22Rv1 (cell line): ENCODE measurements around the gene MYH9.
A peak's percentile ranks its signal among the peaks of the same experiment; 100 is the strongest.

ENCODE experiments used
- H3K27ac ChIP-seq: fragments of 450-650 bp; 2 replicates; pipeline ENCODE4 v1.5.1; 2017
- ZFX ChIP-seq: fragments of 450-650 bp; IDR thresholded peaks from 2 replicates; pipeline ENCODE4 v1.6.1; 2017; ENCODE audit warnings: antibody characterized with exemption, borderline replicate concordance
- TF ChIP-seq, protein P1 (sequence below): fragments of 450-650 bp; IDR thresholded peaks from 2 replicates; pipeline ENCODE4 v1.5.1; 2017; ENCODE audit warnings: mild to moderate bottlenecking

Gene MYH9

DNA sequence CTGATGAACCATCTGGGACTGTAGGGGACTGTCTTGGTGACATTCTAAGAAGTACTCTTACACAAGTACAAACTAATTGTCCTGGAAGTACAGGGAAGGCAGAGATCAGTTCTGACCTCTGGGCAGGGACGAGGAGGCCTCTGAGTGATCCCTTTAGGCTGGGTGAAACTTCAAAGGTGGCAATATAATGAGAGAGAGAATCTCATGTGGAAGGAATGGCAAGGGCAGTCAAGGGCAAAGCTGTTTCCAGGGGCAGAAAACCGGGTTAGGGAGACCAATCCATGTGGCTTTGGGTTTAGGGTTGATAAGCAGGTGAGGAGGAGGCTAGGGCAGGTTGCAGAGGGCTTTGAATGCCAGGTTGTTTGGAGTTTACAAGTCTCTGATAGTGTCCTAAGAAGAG, 21.3 kb upstream of the MYH9 start:
- peak overlapping the region; percentile 100 for H3K27ac ChIP-seq

DNA sequence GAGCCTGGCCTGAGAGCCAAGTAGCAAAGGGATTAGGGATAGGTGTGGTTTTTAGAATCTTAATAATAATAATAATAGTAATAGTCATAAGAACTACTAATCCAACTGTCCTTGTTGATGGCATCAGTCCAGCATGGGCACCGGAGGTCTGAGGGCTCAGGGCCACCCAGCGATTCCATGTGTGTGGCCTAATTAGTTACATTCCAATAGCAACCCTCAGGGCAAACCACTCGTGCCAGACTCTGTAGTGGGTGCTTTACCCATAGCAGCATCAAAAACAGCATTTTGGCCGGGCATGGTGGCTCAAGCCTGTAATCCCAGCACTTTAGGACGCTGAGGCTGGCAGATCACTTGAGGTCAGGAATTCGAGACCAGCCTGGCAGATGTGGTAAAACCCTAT, 19.0 kb upstream of the MYH9 start:
- H3K27ac ChIP-seq = no peak overlapping the region
- TF ChIP-seq, protein P1, sequence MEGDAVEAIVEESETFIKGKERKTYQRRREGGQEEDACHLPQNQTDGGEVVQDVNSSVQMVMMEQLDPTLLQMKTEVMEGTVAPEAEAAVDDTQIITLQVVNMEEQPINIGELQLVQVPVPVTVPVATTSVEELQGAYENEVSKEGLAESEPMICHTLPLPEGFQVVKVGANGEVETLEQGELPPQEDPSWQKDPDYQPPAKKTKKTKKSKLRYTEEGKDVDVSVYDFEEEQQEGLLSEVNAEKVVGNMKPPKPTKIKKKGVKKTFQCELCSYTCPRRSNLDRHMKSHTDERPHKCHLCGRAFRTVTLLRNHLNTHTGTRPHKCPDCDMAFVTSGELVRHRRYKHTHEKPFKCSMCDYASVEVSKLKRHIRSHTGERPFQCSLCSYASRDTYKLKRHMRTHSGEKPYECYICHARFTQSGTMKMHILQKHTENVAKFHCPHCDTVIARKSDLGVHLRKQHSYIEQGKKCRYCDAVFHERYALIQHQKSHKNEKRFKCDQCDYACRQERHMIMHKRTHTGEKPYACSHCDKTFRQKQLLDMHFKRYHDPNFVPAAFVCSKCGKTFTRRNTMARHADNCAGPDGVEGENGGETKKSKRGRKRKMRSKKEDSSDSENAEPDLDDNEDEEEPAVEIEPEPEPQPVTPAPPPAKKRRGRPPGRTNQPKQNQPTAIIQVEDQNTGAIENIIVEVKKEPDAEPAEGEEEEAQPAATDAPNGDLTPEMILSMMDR = no peak
- TF ChIP-seq ZFX = no peak

More for the DNA sequence above, 21.3 kb upstream of the MYH9 start:
- TF ChIP-seq ZFX = no peak
- TF ChIP-seq, protein P1 = no peak

DNA sequence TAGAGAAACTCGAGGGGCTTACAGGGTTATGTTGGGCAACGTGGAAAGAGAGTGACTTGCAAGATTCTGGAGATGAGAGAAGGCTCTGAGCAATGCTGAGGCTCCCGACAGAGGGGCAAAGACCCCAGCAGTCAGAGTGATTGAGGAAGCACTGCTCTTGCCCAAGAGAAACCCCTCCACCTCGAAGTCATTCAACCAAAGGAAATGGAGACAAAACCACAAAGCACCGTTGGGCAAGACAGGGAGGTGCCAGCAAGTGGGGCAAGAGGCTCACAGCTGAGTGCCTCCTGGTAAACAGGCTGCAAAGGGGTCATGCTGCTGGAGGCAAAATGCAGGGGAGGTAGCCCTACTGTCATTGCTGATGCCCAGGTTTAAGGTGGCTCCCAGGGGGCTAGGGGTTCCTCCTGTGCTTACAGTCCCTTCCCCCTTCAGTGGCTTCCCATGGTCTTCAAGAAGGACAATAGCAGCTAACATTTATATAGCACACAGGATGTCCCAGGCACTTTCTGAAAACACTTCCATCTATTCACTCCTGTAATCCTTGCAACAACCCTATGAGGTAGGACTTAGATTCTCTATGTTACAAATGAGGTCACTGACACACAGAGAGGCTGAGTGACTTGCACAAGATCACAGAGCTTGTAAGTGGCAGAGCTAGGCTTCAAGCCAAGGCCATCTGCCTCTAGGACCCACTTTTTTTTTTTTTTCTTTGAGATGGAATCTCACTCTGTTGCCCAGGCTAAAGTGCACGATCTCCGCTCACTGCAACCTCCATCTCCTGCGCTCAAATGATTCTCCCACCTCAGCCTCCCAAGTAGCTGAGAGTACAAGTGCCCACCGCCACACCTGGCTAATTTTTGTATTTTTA, 18.1 kb upstream of the MYH9 start:
- no peak overlapping the region for H3K27ac ChIP-seq
- TF ChIP-seq ZFX = no peak
- TF ChIP-seq, protein P1 = no peak

DNA sequence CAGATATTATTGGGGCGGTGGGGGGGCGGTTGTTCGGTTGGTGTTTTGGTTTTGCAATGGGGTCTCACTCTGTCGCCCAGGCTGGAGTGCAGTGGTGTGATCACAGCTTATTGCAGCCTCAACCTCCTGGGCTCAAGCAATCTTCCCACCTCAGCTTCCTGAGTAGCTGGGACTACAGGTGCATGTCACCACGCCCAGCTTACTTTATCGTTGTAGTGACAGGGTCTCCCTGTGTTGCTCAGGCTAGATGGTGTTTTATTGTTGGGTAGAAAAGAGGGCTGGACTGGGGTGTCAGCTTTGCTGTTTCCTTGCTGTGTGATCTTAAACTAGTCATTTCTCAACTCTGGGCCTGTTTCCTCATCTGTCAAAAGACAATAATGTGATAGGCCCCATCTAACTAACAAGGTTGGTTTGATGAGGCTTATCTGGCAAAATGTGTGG, 17.5 kb upstream of the MYH9 start:
- TF ChIP-seq, protein P1 = no peak
- no peak for TF ChIP-seq ZFX
- H3K27ac ChIP-seq = no peak overlapping the region

DNA sequence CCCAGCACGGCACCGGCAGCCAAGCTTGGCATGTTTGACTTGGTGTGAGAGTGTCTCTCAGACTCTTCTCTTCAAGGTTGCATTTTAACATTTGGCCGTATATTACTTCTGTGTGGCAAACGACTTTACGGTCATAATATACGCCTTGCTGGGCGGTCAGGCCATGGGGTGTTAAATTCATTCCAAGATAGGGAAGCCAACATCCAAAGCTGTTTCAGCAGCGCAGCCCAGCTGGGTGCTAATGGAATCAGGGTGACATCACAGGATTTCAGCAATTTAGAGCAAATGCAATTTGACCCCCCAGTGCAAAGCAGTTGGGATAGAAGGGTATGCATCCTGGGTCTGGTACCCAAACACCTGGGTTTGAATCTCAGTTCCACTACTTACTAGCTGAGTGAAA, 16.7 kb upstream of the MYH9 start:
- no peak overlapping the region for H3K27ac ChIP-seq
- TF ChIP-seq, protein P1 = no peak
- TF ChIP-seq ZFX = no peak

DNA sequence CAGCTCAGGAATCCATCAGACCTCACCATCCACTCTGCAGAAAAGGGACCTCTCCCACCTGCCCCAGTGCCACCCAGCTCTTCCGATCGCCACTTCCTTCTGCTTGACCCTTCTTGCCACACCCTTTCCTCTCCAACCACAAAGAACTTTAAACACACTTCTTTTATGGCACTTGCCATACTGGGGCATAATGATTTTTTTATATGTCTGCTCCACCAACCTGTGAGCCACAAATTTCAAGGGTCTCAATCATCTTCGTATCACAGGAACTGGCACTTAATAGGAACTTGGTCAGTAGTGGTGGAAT, 11.7 kb upstream of the MYH9 start:
- H3K27ac ChIP-seq = no peak overlapping the region
- TF ChIP-seq, protein P1 = no peak
- no peak for TF ChIP-seq ZFX

DNA sequence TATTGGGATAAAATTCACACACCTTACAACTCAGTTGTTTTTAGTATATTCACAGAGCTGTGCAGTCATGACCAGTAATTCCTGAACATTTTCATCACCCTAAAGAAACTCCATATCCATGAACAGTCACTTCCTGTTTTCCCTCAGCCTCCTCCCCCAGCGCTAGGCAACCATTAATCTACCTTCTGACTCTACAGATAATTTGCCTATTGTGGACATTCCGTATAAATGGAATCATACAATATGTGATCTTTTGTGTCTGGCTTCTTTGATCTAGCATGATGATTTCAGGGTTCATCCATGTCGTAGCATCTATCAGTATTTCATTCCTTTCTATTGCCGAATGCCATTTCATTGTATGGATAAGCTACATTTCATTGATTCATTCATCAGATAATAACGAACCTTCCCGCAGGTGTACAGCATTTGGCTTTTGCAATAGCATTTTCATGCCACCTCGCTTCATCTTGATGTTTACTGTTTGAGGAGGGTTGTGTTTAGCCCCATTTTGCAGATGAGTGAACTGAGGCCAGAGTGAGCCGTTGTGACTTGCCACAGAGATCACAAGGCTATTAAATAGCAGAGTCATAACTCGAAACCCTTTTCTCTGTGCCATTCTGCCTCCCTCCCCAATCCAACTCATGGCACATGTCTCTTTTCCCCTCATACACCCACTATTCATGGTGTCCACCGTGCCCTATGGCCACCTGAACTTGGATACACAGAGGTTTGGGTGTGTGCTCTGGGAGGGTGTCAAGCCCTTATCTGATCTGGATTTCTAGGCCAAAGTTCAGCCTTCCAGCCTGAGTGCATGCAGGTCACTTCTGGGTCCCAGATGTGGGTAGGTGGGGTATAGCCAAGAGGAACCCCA, 11.1 kb upstream of the MYH9 start:
- no peak overlapping the region for H3K27ac ChIP-seq
- TF ChIP-seq, protein P1 = no peak
- TF ChIP-seq ZFX = no peak
